ENCODE data around the gene CEP83. TPM values are rescaled to one million over a fixed set of nuclear protein-coding genes. Genes with fewer than 3 reads are reported as not detected.

The CEP83 gene
- total RNA-seq, 1 experiment from 2014 or later, result 19.2 TPM

- DNase-seq (ENCODE audit: low read depth, low spot score) (no peak), ATAC-seq (no peak)
- Histone ChIP-seq H3K27ac (ENCODE audit: low read depth, low read length) (no peak overlapping the region), H3K27me3 (ENCODE audit: insufficient read depth, low read length) (no peaks in the 10 kb centered on the region), H3K36me3 (ENCODE audit: control insufficient read depth in 1 of 2, insufficient read depth in 2 of 2, low read length in 2 of 2) (no peaks in the 10 kb centered on the region), H3K9me3 (ENCODE audit: control insufficient read depth in 1 of 2, insufficient read depth in 1 of 2, low read depth in 1 of 2, low read length in 2 of 2) (no peaks in the 10 kb centered on the region), H3K4me2 (ENCODE audit: low read length) (no peak overlapping the region), H4K20me1 (ENCODE audit: insufficient read depth) (no peaks in the 10 kb centered on the region), H3K9me2 (ENCODE audit: insufficient read depth) (no peaks in the 10 kb centered on the region), H3K4me3 (replicated peaks in 1 of 2; ENCODE audit: low read depth in 1 of 2, low read length in 2 of 2) (no peak overlapping the region), H3K9ac (ENCODE audit: low read length) (no peak overlapping the region), H3K79me2 (ENCODE audit: insufficient read depth, low read length) (no peaks in the 10 kb centered on the region), H3K4me1 (ENCODE audit: control insufficient read depth in 1 of 2, insufficient read depth in 2 of 2, low read length in 2 of 2) (peaks cover 11 to 21% of the 10 kb centered on the region in 2 experiments), H2AFZ (ENCODE audit: low read depth, low read length, poor library complexity, severe bottlenecking) (no peak overlapping the region)
- ChIA-PET CTCF (no interaction called here), RAD21 (ENCODE audit: low non-redundant PET in 1 of 2, low total read pairs in 2 of 2, uncharacterized antibody in 2 of 2, unreplicated experiment in 2 of 2) (no interaction called here), POLR2A (no interaction called here)
- TF ChIP-seq MAX (IDR thresholded peaks at IDR 0.05) (no peak), FOSL1 (IDR thresholded peaks at IDR 0.05; ENCODE audit: low read depth) (no peak), ZNF274 (IDR thresholded peaks at IDR 0.05; ENCODE audit: low read depth, low read length) (no peak), EZH2phosphoT487 (IDR thresholded peaks at IDR 0.05; ENCODE audit: borderline replicate concordance) (no peak), JUND (IDR thresholded peaks at IDR 0.05) (no peak), ZFX (IDR thresholded peaks at IDR 0.05) (no peak), SRF (IDR thresholded peaks at IDR 0.05; ENCODE audit: low read depth) (no peak), REST (IDR thresholded peaks at IDR 0.05; ENCODE audit: low read depth) (no peak), SP1 (IDR thresholded peaks at IDR 0.05; ENCODE audit: low read depth) (no peak), ELF1 (IDR thresholded peaks at IDR 0.05; ENCODE audit: borderline replicate concordance, low read depth) (no peak), EZH2 (IDR thresholded peaks at IDR 0.05) (no peak), RAD21 (IDR thresholded peaks at IDR 0.05; ENCODE audit: low read depth) (no peak), POLR2AphosphoS5 (IDR thresholded peaks at IDR 0.05; ENCODE audit: low read depth, low read length) (no peak), CBX3 (IDR thresholded peaks at IDR 0.05; ENCODE audit: low read depth) (no peak), SIN3A (IDR thresholded peaks at IDR 0.05; ENCODE audit: low read depth) (no peak), CEBPB (IDR thresholded peaks at IDR 0.05; ENCODE audit: low read depth) (no peak), EGR1 (IDR thresholded peaks at IDR 0.05; ENCODE audit: low read depth) (no peak), POLR2A (IDR thresholded peaks at IDR 0.05; ENCODE audit: borderline replicate concordance, extremely low read depth, insufficient read depth, insufficient read length) (no peak), YY1 (IDR thresholded peaks at IDR 0.05; ENCODE audit: extremely low read depth, insufficient replicate concordance, low read depth, low read length) (no peak)
- TF ChIP-seq, protein P1, sequence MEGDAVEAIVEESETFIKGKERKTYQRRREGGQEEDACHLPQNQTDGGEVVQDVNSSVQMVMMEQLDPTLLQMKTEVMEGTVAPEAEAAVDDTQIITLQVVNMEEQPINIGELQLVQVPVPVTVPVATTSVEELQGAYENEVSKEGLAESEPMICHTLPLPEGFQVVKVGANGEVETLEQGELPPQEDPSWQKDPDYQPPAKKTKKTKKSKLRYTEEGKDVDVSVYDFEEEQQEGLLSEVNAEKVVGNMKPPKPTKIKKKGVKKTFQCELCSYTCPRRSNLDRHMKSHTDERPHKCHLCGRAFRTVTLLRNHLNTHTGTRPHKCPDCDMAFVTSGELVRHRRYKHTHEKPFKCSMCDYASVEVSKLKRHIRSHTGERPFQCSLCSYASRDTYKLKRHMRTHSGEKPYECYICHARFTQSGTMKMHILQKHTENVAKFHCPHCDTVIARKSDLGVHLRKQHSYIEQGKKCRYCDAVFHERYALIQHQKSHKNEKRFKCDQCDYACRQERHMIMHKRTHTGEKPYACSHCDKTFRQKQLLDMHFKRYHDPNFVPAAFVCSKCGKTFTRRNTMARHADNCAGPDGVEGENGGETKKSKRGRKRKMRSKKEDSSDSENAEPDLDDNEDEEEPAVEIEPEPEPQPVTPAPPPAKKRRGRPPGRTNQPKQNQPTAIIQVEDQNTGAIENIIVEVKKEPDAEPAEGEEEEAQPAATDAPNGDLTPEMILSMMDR (IDR thresholded peaks at IDR 0.05 in 2 of 3, conservative IDR thresholded peaks at IDR 0.05 in 1 of 3; ENCODE audit: borderline replicate concordance in 1 of 3, insufficient read depth in 1 of 3, low read depth in 2 of 3, low read length in 2 of 3), result no peak
- no TSS peak for BruUV-seq (replicated peaks)
- intact Hi-C loops (cut with micrococcal nuclease), result no loop called here
These were observed 194.1 kb downstream of the CEP83 start for GRCh38 chr12:94265539-94265938.

All from HCT116 (cell line).